GM12878 (cell line): ENCODE data around the gene LMTK2. TPM values are rescaled to one million over a fixed set of nuclear protein-coding genes. Genes with fewer than 3 reads are reported as not detected.

Source experiments
- EGR1 ChIP-seq, 2 experiments: IDR thresholded peaks; 1 replicate in 1 of 2; 2 replicates in 1 of 2; pipeline ENCODE4 v1.6.1; 2011 to 2012; ENCODE audit warnings: low read depth in 2 of 2, low read length in 2 of 2, borderline replicate concordance in 1 of 2, mild to moderate bottlenecking in 1 of 2, moderate library complexity in 1 of 2
- HDGF ChIP-seq: fragments of 450-650 bp; IDR thresholded peaks from 2 replicates; pipeline ENCODE4 v1.6.1; 2016; ENCODE audit warnings: antibody characterized with exemption
- NR2F1 ChIP-seq: fragments of 450-650 bp; conservative IDR thresholded peaks from 2 replicates; pipeline ENCODE4 v1.6.1; 2017; ENCODE audit warnings: mild to moderate bottlenecking
- NRF1 ChIP-seq: conservative IDR thresholded peaks from 2 replicates; pipeline ENCODE4 v1.6.1; 2011; ENCODE audit warnings: mild to moderate bottlenecking, low read depth, low read length, improper control_type of control experiment
- SIN3A ChIP-seq: IDR thresholded peaks from 2 replicates; pipeline ENCODE4 v1.6.1; 2012; ENCODE audit warnings: low read depth, low read length, improper control_type of control experiment
- SMAD1 ChIP-seq: fragments of 450-650 bp; IDR thresholded peaks from 2 replicates; pipeline ENCODE4 v1.6.1; 2018; ENCODE audit warnings: mild to moderate bottlenecking, low read depth; ENCODE audit not compliant: partially characterized antibody
- SREBF2 ChIP-seq: IDR thresholded peaks from 2 replicates; pipeline ENCODE4 v1.6.1; 2012; ENCODE audit warnings: mild to moderate bottlenecking, low read length
- YY1 ChIP-seq: IDR thresholded peaks from 2 replicates; pipeline ENCODE4 v1.6.1; 2011; ENCODE audit warnings: low read depth, mild to moderate bottlenecking, low read length
- polyA plus RNA-seq, 11 experiments: library from polyadenylated mRNA; depleted of rRNA in 4 of 11; unstranded in 6 of 11; stranded (reverse) in 5 of 11; fragments of >200 nt; fragmentation: Nextera tagmentation in 4 of 11; fragmentation: Illumina TruSeq in 1 of 11; extraction: Ambion mirVana in 4 of 11; extraction: Trizol in 1 of 11; gene quantifications; 1 replicate in 1 of 11; 2 replicates in 10 of 11; pipeline versions ENCODE4 v1.2.1 to v1.2.3, GENCODE V29; 2011 to 2016; ENCODE audit warnings: inconsistent platforms in 2 of 11, missing spikeins in 2 of 11, low read depth in 1 of 11
- total RNA-seq, 4 experiments: library from RNA; depleted of rRNA in 3 of 4; stranded (reverse); fragments of >200 nt in 3 of 4; fragmentation: Illumina TruSeq in 1 of 4; extraction: Trizol in 1 of 4; gene quantifications; 2 replicates each; pipeline versions ENCODE4 v1.2.1 to v1.2.3, GENCODE V29; 2013 to 2021
- TF ChIP-seq, protein P1 (sequence below): IDR thresholded peaks from 2 replicates; pipeline ENCODE4 v1.6.1; 2011; ENCODE audit warnings: low read depth, mild to moderate bottlenecking, low read length, moderate library complexity, borderline replicate concordance; ENCODE audit errors: extremely low read depth
- TF ChIP-seq, protein P2 (sequence below): IDR thresholded peaks from 2 replicates; pipeline ENCODE4 v1.6.1; 2011; ENCODE audit warnings: low read depth, low read length, improper control_type of control experiment, borderline replicate concordance
- TF ChIP-seq, protein P3 (sequence below): fragments of 450-650 bp; IDR thresholded peaks from 2 replicates; pipeline ENCODE4 v1.6.1; 2014; ENCODE audit warnings: mild to moderate bottlenecking
- TF ChIP-seq, protein P4 (sequence below): fragments of 450-650 bp; IDR thresholded peaks from 2 replicates; pipeline ENCODE4 v1.6.1; 2016; ENCODE audit warnings: mild to moderate bottlenecking, moderate library complexity, borderline replicate concordance
- TF ChIP-seq, protein P5 (sequence below): IDR thresholded peaks from 2 replicates; pipeline ENCODE4 v1.6.1; 2012; ENCODE audit warnings: low read depth, low read length, improper control_type of control experiment

The LMTK2 gene
- total and polyA plus RNA-seq, 10 of the 15 experiments (the other 5 are each of a cell fraction or from before 2014, with no cell fraction given) = 0.68 to 8.7 (median 4.6) TPM

DNA sequence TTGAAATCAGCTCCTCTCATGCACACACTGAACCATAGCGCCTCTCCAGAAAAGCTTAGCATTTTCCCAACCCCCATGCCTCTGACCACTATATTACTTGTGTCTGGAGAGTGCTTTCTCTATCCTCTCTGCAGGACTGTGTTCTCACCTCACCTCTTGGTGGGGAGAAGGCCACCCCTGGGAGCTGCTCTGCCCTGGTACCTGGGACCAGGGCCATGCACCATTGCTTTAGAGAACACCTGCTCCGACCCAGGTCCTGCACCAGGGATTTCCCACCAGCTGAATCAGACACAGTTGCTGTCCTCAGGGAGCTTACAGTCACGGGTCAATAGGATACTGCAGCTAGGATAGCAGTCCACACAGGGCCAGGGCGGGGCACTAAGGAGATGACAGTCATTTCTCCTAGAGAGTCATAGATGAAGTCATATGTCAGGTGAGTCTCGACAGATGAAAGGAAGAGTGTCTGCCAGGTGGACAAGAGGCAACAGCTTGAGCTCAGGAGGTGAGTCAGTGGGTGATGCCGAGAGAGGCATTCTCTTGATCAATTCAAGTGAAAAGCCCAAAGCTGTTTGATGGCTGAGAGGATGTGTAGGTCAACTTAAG lies 619 bp upstream of the LMTK2 start (continued):
- TF ChIP-seq, protein P1, sequence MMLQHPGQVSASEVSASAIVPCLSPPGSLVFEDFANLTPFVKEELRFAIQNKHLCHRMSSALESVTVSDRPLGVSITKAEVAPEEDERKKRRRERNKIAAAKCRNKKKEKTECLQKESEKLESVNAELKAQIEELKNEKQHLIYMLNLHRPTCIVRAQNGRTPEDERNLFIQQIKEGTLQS = no peak
- TF ChIP-seq NR2F1 (no peak), SREBF2 (no peak), NRF1 (no peak), HDGF (no peak), EGR1 (IDR thresholded peaks at IDR 0.05; ENCODE audit: borderline replicate concordance in 1 of 2, low read depth in 2 of 2, low read length in 2 of 2) (no peak), SIN3A (no peak), SMAD1 (no peak), YY1 (no peak)
- TF ChIP-seq, protein P2, sequence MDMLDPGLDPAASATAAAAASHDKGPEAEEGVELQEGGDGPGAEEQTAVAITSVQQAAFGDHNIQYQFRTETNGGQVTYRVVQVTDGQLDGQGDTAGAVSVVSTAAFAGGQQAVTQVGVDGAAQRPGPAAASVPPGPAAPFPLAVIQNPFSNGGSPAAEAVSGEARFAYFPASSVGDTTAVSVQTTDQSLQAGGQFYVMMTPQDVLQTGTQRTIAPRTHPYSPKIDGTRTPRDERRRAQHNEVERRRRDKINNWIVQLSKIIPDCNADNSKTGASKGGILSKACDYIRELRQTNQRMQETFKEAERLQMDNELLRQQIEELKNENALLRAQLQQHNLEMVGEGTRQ = no peak
- TF ChIP-seq, protein P3, sequence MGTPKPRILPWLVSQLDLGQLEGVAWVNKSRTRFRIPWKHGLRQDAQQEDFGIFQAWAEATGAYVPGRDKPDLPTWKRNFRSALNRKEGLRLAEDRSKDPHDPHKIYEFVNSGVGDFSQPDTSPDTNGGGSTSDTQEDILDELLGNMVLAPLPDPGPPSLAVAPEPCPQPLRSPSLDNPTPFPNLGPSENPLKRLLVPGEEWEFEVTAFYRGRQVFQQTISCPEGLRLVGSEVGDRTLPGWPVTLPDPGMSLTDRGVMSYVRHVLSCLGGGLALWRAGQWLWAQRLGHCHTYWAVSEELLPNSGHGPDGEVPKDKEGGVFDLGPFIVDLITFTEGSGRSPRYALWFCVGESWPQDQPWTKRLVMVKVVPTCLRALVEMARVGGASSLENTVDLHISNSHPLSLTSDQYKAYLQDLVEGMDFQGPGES = no peak
- TF ChIP-seq, protein P4, sequence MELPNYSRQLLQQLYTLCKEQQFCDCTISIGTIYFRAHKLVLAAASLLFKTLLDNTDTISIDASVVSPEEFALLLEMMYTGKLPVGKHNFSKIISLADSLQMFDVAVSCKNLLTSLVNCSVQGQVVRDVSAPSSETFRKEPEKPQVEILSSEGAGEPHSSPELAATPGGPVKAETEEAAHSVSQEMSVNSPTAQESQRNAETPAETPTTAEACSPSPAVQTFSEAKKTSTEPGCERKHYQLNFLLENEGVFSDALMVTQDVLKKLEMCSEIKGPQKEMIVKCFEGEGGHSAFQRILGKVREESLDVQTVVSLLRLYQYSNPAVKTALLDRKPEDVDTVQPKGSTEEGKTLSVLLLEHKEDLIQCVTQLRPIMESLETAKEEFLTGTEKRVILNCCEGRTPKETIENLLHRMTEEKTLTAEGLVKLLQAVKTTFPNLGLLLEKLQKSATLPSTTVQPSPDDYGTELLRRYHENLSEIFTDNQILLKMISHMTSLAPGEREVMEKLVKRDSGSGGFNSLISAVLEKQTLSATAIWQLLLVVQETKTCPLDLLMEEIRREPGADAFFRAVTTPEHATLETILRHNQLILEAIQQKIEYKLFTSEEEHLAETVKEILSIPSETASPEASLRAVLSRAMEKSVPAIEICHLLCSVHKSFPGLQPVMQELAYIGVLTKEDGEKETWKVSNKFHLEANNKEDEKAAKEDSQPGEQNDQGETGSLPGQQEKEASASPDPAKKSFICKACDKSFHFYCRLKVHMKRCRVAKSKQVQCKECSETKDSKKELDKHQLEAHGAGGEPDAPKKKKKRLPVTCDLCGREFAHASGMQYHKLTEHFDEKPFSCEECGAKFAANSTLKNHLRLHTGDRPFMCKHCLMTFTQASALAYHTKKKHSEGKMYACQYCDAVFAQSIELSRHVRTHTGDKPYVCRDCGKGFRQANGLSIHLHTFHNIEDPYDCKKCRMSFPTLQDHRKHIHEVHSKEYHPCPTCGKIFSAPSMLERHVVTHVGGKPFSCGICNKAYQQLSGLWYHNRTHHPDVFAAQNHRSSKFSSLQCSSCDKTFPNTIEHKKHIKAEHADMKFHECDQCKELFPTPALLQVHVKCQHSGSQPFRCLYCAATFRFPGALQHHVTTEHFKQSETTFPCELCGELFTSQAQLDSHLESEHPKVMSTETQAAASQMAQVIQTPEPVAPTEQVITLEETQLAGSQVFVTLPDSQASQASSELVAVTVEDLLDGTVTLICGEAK = no peak
- TF ChIP-seq, protein P5, sequence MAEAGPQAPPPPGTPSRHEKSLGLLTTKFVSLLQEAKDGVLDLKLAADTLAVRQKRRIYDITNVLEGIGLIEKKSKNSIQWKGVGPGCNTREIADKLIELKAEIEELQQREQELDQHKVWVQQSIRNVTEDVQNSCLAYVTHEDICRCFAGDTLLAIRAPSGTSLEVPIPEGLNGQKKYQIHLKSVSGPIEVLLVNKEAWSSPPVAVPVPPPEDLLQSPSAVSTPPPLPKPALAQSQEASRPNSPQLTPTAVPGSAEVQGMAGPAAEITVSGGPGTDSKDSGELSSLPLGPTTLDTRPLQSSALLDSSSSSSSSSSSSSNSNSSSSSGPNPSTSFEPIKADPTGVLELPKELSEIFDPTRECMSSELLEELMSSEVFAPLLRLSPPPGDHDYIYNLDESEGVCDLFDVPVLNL = no peak
- TF ChIP-seq, all 136 proteins: peak for 0
